Superior temporal gyrus (tissue), 1 donor: Measurements from ENCODE around the gene TIGAR.

ENCODE experiments used
- DNase-seq: peaks from one replicate; pipeline ENCODE4 v3.0.0-alpha.2; 2016; ENCODE audit errors: extremely low spot score

TIGAR gene

DNA sequence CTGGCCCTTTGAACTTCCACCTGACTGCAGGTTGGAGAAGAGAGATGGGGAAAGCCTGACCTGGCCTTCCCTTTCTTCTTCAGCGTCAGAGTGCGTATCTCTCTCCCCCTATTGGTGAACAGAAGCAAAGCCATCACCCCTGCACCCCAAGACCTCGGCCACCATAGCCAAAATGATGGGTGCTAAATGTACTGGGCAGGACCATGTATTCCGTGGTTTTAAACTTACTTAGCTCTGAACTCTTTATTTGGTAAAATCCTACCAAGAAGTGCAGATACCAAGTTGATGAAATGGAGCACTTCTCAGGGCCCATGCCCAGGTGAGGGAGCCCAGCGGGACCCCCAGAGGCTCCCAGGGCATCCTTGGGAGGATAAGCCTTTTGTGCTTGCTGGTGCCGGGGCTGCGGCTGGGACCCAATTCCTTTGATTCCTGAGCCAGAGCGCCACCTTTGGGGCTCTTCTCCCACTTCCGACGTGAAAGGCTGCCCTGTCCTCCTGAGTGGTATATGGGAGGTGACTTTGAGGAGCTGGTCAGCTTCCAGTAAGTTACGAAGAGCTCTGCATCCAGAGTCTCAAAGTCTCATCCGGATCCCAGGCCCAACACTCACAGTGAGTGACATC, 38.0 kb upstream of the TIGAR start:
- no peak for DNase-seq

DNA sequence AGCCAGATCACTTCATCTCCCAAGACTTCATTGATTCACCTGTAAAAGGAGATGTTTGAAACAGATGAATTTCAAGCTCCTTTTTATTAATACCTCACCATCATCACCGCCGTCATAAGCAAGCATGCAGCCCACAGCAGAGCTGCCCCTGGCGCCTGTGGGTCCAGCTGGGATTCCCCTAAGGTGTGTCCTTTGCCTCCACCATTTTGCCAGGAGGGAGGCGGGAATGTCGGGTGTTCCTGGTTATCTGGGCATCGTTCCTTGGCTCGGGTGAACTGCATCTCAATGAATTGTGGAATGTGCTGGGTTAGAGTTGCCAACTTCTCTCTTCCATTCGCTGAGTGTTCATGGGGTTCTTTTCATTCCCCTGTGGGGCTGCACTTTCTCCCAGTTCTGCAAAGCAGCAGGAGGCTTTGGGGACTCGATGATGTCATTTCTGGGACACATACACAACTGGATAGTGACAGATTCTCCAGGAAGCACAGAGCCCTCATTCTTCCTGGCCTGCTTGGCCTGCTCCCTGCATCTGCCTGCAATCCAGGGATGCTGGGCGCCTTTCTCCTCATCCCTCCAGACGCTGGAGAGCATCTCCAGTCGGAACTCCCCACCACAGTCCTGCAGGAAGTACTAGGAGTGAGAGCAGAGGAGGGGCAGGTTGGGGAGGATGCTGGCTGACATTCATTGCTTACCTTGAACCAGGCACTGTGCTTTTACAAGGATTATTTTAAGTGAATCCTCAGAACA, 37.3 kb upstream of the TIGAR start:
- no peak for DNase-seq

DNA sequence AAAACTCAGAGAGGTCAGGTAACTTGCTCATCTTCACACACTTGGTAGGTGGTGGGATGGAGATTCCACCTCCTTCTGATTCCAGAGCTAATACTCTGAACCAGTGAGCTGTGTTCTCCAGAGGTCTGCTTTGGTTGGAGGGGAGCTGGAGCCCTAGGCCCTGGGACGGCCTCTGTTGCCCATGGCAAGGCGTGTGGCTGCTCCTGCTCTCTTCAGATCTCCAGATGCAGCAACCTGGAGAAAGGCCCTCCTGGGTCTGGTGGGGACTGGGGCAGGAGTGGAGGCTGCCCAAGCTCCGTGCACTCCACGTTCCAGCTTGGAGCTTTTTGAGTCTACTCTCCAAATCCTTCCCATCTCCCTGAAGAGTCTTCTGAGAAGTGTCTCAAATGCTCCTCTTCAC, 36.7 kb upstream of the TIGAR start:
- no peak for DNase-seq

DNA sequence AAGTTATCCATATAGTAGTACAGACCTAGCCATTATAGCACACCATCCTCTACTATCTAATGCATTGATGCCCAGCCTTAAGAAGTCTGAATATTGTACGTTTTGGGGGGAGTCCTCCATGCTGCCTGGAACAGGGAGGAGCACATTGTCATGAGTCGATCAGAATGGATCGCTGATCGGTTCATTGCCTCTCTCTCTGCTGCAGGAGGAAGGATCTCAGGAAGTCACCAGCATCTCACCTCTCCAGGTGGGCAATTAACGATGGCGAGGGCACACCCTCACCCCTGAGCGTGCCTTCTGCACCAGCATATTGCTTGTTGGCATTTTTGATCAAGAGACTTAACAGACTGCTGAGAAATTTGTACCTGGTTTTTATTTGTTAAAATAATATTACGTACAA, 35.9 kb upstream of the TIGAR start:
- DNase-seq, result no peak

DNA sequence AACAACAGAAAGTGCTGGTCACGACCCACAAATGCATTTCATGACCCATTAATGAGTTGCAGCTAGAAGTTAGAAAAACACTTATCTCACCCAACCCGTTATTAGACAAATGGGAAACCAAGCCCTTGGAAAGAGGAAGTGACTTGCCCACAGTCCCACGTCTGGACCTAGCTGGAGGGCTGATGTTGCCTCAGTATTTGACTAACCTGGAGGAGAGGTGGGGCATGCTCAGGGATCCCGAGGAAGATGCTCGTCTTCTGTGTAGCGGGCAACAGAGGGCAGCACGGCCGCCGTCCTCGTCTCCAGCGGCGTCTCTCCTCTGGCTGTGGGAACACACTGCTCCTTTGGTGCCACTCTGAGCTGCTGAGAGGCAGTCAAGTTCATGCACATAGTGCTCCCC, 34.8 kb upstream of the TIGAR start:
- no peak for DNase-seq

DNA sequence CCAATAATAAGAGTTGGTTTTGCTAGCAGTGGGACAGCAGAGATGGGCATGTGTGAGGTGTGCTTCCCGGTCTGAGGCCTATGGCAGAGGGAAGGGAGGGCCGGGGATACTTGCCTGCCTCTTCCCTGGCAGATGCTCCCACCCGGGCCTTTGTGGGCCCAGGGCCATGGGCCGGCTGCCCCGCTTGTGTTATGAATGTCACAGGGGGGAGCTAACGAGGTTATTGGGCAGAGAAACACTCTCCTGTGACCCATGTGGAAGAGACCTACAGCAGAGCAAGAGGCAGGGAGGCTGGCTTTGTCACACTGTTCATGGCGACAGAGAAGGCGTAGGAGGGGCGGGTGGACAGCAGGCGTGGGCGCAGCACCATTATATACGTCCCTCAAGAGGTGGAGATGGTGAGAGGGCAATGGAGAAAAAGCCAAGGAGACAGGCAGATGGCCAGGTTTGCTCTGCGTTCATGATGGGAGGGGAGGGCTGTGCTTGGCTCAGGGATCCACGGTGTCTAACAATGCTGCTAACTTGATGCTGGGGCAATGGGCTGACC, 34.2 kb upstream of the TIGAR start:
- no peak for DNase-seq

DNA sequence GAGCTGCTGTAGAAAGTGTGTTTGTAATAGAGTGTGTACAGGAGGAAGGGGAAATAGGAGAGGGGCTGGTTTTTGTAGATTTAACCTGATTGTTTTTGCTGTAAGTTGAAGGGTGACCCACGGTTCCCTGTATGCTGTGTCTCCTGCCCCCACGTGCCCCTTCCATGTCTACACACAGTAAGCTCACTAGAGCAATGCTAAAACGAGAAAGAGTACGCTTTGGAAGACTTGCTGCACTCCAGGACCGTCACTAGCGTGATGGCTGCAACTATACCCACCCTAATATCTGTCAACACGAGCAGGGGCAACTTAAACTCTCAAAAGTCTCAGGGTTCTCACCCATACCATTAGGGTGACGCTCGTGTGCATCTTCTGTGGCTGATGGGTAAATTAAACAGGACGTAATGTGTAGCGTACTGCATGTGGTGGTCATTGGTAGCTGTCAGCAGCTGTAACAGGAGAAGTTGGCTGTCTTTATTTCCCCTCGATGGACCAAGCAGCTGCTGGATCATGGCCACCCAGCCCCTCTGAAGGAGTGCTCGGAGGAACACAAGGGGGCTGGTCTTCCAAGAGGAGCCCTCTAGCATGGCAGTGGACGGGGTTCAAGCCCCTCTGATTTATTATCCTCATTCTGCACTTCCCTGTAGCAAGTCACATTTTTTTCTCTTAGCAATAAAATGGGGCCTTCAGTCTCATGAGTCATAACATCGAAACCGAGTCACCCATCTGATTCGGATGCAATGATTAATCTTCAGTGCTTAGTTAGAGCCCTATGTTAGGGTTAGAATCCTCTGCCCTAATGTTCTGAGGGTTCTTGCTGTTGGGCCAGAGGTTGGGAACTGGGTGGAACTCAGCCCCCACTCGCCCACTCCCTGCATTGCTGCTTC, 33.4 kb upstream of the TIGAR start:
- DNase-seq, result no peak

DNA sequence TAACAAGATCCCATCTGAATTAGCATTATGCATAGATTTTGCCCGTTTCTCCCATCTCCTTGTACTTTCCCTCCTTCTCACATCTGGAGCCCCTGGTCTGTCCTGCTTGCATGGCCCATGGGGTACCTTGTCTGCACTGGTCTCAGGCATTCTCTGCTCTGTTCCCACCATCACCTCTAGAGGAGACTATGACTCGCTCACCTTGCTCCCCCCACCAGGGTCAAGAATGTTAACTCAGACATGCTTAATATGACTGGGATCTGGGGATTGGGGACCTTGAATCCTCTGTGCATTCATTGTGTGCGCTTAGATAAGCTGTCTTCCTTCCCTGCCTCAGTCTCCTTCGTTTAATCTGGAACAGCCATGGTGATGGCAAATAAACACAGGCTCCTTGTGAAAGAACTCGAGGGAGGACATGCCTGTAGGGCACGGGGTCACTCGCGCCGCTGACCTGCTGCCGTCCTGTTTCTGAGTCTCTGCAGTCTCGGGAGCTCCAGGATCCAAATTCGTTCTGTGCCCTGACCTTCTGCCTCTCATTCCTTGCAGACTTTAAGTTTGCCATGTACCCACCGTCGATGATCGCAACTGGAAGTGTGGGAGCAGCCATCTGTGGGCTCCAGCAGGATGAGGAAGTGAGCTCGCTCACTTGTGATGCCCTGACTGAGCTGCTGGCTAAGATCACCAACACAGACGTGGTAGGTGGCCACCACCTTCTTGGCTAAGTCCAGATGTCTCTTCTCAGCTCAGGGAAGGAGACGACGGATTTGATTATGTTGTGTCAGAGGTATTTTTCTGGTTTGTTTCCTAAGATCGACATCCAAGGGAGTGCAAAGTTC, 32.5 kb upstream of the TIGAR start:
- no peak for DNase-seq

DNA sequence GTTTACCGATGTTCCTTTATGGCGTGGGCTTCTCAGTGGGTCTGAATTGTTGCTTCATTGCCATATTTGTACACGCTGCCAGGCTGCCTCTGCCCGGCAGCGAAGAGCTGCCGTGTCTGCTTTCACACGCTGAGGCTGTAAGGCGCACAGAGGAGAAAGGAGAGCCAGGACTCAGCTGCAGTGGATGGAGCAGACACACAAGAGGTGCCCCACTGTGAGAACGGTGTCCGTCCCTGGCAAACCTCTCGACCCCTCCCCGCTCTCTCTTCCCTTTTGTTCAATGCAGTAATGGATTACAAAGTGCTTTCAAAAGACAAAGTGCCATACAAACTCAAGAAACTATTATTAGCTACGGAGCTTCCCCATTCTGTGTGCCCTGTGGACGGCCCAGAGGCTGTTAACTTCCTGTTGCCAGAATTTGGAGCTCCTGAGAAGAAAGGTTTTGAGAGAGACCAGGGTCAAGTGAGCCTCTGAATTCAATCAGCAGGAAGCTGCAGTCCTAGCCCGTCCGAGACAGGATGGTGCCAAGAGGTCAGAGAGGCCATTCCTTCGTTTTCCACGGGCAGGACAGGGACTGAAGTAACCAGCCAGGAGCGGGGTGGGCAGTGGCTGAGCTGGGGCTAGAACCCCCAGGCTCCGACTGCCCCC, 31.7 kb upstream of the TIGAR start:
- DNase-seq, result no peak

DNA sequence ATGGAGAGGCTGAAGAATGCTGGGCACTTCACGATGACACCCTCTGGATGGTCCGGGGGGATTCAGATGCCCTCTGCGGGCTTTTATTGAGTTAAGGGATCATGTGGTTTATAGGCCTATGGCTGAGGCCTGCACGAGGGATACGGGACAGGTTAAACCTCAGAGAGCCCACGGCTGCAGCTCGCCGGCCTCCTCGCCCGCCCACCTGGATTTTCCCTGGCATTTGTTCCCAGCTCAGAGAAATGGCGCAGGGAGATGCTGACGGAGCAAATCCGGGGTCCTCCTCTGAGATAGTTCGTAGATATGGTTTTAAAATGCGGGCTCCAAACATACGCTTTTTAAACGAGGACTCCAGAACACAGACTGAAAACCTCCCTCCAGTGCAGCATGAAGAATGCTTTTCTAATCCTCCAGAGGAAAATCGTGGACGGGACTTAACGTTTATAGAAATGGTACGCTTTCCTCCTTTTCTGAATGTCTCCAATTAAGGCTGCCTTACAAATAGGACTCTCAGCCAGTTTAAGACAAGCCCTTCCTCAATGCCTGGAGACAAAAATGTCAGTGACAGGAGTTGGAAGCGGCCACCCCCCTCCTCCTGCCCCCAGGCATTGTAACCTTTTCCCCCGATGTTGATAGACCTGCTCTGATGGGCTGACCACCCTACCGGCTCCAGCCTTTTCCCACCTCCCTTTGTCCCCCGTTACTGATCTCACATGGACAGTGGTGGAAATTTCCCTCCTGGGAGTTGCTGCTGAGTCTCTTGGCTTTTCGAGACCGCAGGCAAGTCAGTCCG, 30.8 kb upstream of the TIGAR start:
- DNase-seq, result no peak

DNA sequence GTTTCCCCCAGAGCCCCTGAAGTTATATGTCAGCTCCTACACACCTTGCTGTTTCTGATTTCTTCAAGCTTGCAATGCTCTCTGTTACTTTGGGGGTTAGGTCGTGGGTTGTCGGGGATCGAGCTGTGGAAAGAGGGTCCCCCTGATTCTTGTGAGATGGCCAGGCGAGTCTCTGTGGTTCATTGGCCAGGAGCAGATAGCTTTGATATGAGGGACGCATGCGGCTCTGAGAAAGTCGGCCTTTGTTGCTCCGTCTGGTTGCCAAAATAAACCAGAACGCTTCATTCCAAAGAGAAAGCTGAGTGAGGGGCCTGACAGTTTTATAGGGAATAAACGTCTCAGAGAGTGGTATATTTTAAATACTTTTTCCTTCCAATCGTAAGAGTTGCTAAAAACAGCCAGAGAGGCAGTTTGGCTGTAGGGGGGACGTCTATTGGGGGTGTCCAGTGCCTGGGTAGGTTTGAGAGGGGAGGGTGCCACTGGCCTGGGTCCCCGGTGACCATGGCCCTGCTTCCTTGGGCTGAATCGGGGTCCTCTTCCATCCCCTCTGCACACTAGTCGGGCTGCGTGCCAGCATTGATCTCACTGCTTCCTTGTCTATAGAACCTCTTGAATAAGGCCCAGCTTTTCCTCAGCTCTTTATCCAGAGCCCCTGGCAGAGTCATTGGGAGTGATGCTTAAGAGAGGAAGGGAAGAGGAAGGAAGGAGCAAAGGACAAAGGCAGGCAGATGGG, 28.5 kb upstream of the TIGAR start:
- DNase-seq, result no peak

DNA sequence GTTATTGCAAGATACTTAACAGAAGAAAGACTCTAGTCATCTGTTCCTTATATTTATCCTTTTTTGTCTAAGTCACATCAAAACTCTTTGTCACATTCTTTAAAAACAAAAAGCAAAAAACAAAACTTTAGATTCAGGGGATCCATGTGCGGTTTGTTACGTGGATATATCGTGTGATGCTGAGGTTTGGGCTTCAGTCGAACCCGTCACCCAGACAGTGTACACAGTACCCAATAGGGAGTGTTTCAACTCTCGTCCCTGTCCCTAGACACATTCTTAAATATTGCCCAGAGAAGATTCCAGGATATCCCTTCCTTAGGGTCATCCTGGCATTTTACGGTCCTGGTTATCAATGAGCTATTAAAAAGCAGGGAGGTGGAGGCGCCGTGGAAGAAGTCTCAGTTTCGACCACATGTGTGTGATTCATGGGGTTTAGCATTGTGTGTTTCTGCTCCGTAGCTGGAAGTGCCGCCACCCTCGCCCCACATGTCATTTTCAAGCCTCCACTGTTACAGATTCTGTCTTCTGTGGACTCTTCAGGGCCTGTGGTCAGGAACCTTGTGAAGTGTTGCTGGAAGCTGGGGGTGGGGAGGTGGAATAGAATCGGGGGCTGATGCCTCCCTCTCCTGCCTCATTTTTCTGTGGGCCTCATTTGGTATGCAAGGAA, 27.6 kb upstream of the TIGAR start:
- DNase-seq, result peak; percentile 22

DNA sequence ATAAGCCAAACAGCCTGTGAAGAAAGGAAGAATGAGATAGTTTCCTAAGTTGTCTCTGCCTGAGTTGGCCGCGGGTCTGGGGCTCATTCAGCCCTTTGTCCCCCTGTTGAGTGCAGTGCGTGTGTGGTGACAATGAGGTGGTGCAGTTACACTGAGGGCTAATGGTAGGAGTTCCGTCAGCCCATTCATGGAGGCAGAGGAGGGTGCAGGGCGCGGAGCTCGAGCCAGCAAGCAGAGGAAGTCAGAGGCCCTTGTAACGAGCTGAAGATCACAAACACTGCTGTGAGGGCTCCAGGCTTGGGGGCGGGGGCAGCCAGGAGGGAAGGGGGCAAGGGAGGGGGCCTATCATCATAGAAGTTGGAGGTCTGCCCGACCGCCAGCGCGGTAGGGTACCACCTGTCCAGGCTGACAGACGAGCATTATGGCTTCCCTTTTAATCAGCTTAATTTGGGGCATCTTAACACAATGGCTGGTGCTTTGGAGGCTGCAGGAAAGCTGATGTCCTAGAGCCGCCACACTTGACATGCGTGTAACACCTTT, 27.0 kb upstream of the TIGAR start:
- no peak for DNase-seq

DNA sequence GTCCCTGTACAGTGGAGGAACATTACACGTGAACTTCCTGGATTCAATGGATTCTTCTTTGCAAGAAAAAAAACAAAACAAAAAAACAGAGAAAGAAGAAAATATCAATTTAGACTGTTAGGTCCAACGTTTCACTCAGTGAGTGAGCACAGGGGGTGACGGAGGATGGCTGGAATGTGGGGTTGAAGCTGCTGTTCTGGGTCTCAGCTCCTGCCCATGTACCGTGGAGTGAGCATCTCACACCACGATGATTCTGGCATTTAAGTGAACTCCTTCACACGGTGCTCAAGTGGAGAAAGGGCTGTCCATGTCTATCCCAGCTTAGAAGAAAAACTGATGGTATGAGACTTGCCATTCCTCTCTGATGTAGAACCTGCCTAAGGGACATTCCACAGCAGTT, 24.3 kb upstream of the TIGAR start:
- DNase-seq, result no peak

DNA sequence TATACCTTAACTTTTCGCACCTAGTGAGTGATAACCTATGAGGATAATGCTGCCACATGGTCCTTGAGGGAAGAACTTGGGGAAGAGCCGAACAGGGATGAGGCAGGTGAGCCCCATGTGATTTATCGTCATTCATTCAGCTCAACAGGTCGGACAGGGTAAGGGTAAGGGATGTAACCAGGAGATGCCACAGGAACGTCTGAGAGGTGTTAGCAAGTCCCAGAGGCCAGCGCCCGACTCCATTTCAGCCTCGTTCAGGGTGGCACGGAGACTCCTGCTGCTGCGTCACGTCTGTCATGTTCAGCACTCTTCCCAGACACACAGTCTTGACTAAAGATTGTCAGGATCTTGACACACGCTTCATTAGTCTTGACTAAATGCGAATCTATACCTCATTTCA, 23.4 kb upstream of the TIGAR start:
- no peak for DNase-seq

DNA sequence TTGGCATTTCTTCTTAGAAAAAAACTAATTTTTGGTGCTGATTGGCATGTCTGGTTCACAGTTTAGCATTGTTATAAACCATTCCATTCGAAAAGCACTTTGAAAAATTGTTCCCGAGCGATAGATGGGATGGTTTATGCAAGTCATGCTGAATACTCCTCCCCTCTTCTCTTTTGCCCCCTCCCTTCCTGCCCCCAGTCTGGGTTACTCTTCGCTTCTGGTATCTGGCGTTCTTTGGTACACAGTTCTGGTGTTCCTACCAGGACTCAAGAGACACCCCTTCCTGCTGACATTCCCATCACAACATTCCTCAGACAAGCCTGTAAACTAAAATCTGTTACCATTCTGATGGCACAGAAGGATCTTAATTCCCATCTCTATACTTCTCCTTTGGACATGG, 20.1 kb upstream of the TIGAR start:
- no peak for DNase-seq

DNA sequence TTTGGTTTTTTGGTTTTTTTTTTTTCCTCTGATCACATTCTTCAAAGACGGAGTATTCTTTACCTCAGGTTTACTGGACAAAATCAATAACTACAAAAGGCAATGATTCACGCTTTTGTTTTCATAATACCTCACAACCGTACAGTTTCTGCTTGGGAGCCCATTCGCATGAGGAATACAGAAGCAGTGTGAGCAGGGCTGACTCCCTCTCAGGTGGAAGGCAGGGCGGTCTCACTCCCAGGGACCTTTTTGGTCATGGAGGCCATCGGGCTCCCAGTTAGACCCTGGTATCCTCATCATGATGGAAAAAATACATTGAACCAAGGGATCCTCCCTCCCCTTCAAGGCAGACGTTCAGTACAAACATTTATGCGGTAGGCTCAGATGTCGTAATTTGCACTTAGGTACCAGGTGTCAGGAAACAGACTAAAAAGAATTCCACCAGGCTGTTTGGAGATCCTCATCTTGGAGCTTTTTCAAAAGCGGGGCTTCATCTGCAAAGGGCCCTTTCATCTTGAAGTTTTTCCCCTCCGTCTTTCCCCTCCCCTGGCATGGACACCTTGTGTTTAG, 19.0 kb upstream of the TIGAR start:
- DNase-seq, result no peak

DNA sequence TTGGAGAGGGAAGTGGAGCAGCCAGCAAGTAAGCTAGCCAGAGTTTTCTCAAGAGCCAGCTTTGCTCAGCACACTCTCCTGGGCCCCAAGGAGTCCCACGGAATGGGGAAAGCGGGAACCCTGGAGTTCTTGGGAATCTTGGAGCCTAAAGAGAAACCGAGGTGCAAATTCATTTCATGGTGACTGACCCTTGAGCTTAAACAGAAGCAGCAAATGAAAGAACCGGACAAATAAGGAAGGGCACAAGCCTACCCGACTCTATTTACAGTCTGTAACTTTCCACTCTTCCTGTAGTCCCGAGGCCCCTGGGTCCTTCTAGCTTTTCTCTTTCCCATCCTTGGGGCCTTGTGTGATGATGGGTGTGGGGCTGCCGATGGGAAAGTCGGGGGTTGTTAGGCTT, 18.1 kb upstream of the TIGAR start:
- DNase-seq, result no peak
